GM12878 (cell line): ENCODE measurements around the gene HHIPL1. TPM values are rescaled to one million over a fixed set of nuclear protein-coding genes. Genes with fewer than 3 reads are reported as not detected.

Experiments
- ATAC-seq: fragments of 200-7000 bp; cut with Tn5 transposase; 3 replicates; pipeline ENCODE4 v1.9.1; 2020; ENCODE audit warnings: mild to moderate bottlenecking, moderate library complexity
- BruUV-seq: library from RNA; stranded (reverse); fragments of 400-500 nt; replicated peaks from 2 replicates; lab custom pipeline; 2021; lab: Mats Ljungman, UMichigan
- CTCF ChIA-PET: fragments of 300-600 bp; sonication (Branson Sonifier 250); formaldehyde crosslinking; extraction: SDS; loops from one replicate; lab custom pipeline; 2021; ENCODE audit warnings: inconsistent platforms; lab: Yijun Ruan, JAX
- POLR2A ChIA-PET: fragments of 350-600 bp; formaldehyde crosslinking; extraction: SDS; loops from one replicate; lab custom pipeline; 2021; ENCODE audit warnings: inconsistent platforms; lab: Charles Lee
- RAD21 ChIA-PET: fragments of 300-600 bp; sonication (Branson Sonifier 250); formaldehyde crosslinking; loops from one replicate; lab custom pipeline; 2023; ENCODE audit warnings: antibody characterized with exemption; ENCODE audit not compliant: unreplicated experiment; lab: Charles Lee
- SMC1A ChIA-PET: fragments of 300-600 bp; sonication (Branson Sonifier 250); formaldehyde crosslinking; loops from one replicate; lab custom pipeline; 2023; ENCODE audit not compliant: unreplicated experiment, uncharacterized antibody; lab: Charles Lee
- DNase-seq: peaks from one replicate; pipeline ENCODE4 v3.0.0-alpha.2; 2011; ENCODE audit warnings: low read depth, low spot score
- FAIRE-seq: peaks from 3 replicates; lab custom pipeline; 2011; peaks lifted over from hg19 to GRCh38; lab: Jason Lieb, UNC
- H2AFZ ChIP-seq: 2 replicates; pipeline ENCODE4 v1.6.0; 2011; ENCODE audit warnings: low read depth, low read length, control low read depth; ENCODE audit not compliant: control insufficient read depth
- H3K27ac ChIP-seq: 2 replicates; pipeline ENCODE4 v1.5.1; 2011; ENCODE audit warnings: control low read depth; ENCODE audit not compliant: control insufficient read depth, insufficient read depth
- H3K27me3 ChIP-seq, 2 experiments: replicated peaks in 1 of 2; 2 replicates each; pipeline versions ENCODE4 v1.6.0 to v1.6.1; 2011; ENCODE audit warnings: low read length in 1 of 2; ENCODE audit not compliant: control insufficient read depth in 2 of 2, insufficient read depth in 2 of 2
- H3K36me3 ChIP-seq, 2 experiments: 2 replicates each; pipeline ENCODE4 v1.5.1; 2011; ENCODE audit warnings: low read length in 1 of 2; ENCODE audit not compliant: control insufficient read depth in 2 of 2, insufficient read depth in 2 of 2
- H3K4me1 ChIP-seq: 2 replicates; pipeline ENCODE4 v1.6.1; 2011; ENCODE audit warnings: mild to moderate bottlenecking, low read length, moderate library complexity, mixed read lengths; ENCODE audit not compliant: control insufficient read depth, insufficient read depth
- H3K4me2 ChIP-seq: 2 replicates; pipeline ENCODE4 v1.6.0; 2011; ENCODE audit warnings: control low read depth; ENCODE audit not compliant: control insufficient read depth, insufficient read depth
- H3K4me3 ChIP-seq: fragments of 200-600 bp; sonication (generic); 2 replicates; pipeline ENCODE4 v1.5.1; 2016
- H3K79me2 ChIP-seq: 2 replicates; pipeline ENCODE4 v1.6.0; 2011; ENCODE audit warnings: low read length; ENCODE audit not compliant: control insufficient read depth, insufficient read depth
- H3K9ac ChIP-seq: 2 replicates; pipeline ENCODE4 v1.8.0; 2011; ENCODE audit warnings: low read length, control low read depth, mixed read lengths; ENCODE audit not compliant: control insufficient read depth, insufficient read depth
- H3K9me3 ChIP-seq: replicated peaks from 3 replicates; pipeline ENCODE4 v1.5.1; 2011; ENCODE audit warnings: mild to moderate bottlenecking, low read length; ENCODE audit not compliant: control insufficient read depth, insufficient read depth
- H4K20me1 ChIP-seq: 2 replicates; pipeline ENCODE4 v1.6.0; 2011; ENCODE audit not compliant: control insufficient read depth, insufficient read depth
- BRCA1 ChIP-seq: IDR thresholded peaks from 2 replicates; pipeline ENCODE4 v1.6.1; 2011; ENCODE audit warnings: low read depth, low read length, improper control_type of control experiment
- CHD2 ChIP-seq: IDR thresholded peaks from 2 replicates; pipeline ENCODE4 v1.6.1; 2011; ENCODE audit warnings: low read depth, low read length, improper control_type of control experiment, borderline replicate concordance
- GATAD2B ChIP-seq: fragments of 450-650 bp; conservative IDR thresholded peaks from 2 replicates; pipeline ENCODE4 v1.6.1; 2017; ENCODE audit warnings: low read depth, mild to moderate bottlenecking, moderate library complexity
- IKZF1 ChIP-seq: fragments of 450-650 bp; conservative IDR thresholded peaks from 2 replicates; pipeline ENCODE4 v1.6.1; 2017; ENCODE audit warnings: antibody characterized with exemption, mild to moderate bottlenecking
- MYB ChIP-seq: fragments of 150-350 bp; IDR thresholded peaks from 2 replicates; pipeline ENCODE4 v1.6.1; 2014; ENCODE audit warnings: mild to moderate bottlenecking, low read depth, low read length, borderline replicate concordance
- PAX5 ChIP-seq: IDR thresholded peaks from 2 replicates; pipeline ENCODE4 v1.6.1; 2011; ENCODE audit warnings: low read depth, low read length, borderline replicate concordance
- RB1 ChIP-seq: fragments of 450-650 bp; formaldehyde crosslinking; IDR thresholded peaks from 2 replicates; pipeline ENCODE4 v1.6.1; 2017; ENCODE audit warnings: mild to moderate bottlenecking, borderline replicate concordance
- ZBTB40 ChIP-seq: fragments of 450-650 bp; IDR thresholded peaks from 2 replicates; pipeline ENCODE4 v1.6.1; 2016; ENCODE audit warnings: mild to moderate bottlenecking, moderate library complexity, borderline replicate concordance
- WGBS: methylation state at CpG from one replicate; pipeline ENCODE4 v1.1.6; 2016; ENCODE audit warnings: low lambda C conversion rate; ENCODE audit not compliant: insufficient replicate concordance, insufficient coverage; ENCODE audit errors: missing lambda C conversion rate; 5-methylcytosine and 5-hydroxymethylcytosine counted together
- in situ Hi-C: fragments of 300-500 bp; cut with MboI; formaldehyde crosslinking; loops from 9 replicates; pipeline ENCODE4 v1.14.3; 2018; ENCODE audit warnings: mixed read lengths
- intact Hi-C: fragments of 100-400 bp; cut with micrococcal nuclease; formaldehyde crosslinking; loops from one replicate; pipeline ENCODE4 v1.14.2; 2022; ENCODE audit not compliant: unreplicated experiment
- polyA plus RNA-seq, 11 experiments: library from polyadenylated mRNA; depleted of rRNA in 4 of 11; unstranded in 6 of 11; stranded (reverse) in 5 of 11; fragments of >200 nt; fragmentation: Nextera tagmentation in 4 of 11; fragmentation: Illumina TruSeq in 1 of 11; extraction: Ambion mirVana in 4 of 11; extraction: Trizol in 1 of 11; gene quantifications; 1 replicate in 1 of 11; 2 replicates in 10 of 11; pipeline versions ENCODE4 v1.2.1 to v1.2.3, GENCODE V29; 2011 to 2016; ENCODE audit warnings: inconsistent platforms in 2 of 11, missing spikeins in 2 of 11, low read depth in 1 of 11
- total RNA-seq, 4 experiments: library from RNA; depleted of rRNA in 3 of 4; stranded (reverse); fragments of >200 nt in 3 of 4; fragmentation: Illumina TruSeq in 1 of 4; extraction: Trizol in 1 of 4; gene quantifications; 2 replicates each; pipeline versions ENCODE4 v1.2.1 to v1.2.3, GENCODE V29; 2013 to 2021

The HHIPL1 gene
- total and polyA plus RNA-seq, 10 of the 15 experiments (the other 5 are each of a cell fraction or from before 2014, with no cell fraction given) = 0.09 TPM; not detected in 9

DNA sequence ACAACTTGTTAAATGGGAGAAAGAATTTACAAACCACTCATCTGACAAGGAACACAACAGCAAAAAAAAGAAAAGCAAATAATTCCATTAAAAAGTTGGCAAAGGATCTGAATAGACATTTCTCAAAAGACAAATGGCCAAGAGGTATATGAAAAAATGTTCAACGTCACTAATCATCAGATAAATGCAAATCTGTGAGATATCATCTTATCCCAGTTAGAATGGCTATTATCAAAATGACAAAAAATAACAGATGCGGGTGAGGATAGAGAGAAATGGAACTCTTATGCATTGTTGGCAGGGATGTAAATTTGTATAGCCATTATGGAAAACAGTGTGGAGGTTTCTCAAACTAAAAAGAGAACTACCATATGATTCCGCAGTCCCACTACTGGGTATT, 69.0 kb downstream of the HHIPL1 start:
- no TSS peak for BruUV-seq
- Histone ChIP-seq H3K36me3 (no peaks in the 10 kb centered on the region), H3K9me3 (no peaks in the 10 kb centered on the region), H3K4me3 (no peak overlapping the region), H3K27ac (no peak overlapping the region), H3K9ac (no peak overlapping the region), H3K4me2 (no peak overlapping the region), H2AFZ (no peak overlapping the region), H3K27me3 (no peaks in the 10 kb centered on the region), H3K4me1 (peaks cover 10% of the 10 kb centered on the region), H3K79me2 (no peaks in the 10 kb centered on the region), H4K20me1 (no peaks in the 10 kb centered on the region)
- in situ Hi-C loops = no loop called here
- ChIA-PET CTCF (no interaction called here), RAD21 (no interaction called here), SMC1A (no interaction called here), POLR2A (no interaction called here)
- DNase-seq = no peak
- ATAC-seq = no peak
- TF ChIP-seq ZBTB40 (no peak), IKZF1 (no peak), RB1 (no peak), PAX5 (no peak), GATAD2B (no peak), BRCA1 (no peak), MYB (no peak), CHD2 (no peak)
- intact Hi-C loops = no loop called here
- WGBS = 42% methylated on average over 3 of the region's 3 CpGs
- FAIRE-seq = no peak
